ENCODE measurements around the gene PPFIA2.

Gene PPFIA2

DNA sequence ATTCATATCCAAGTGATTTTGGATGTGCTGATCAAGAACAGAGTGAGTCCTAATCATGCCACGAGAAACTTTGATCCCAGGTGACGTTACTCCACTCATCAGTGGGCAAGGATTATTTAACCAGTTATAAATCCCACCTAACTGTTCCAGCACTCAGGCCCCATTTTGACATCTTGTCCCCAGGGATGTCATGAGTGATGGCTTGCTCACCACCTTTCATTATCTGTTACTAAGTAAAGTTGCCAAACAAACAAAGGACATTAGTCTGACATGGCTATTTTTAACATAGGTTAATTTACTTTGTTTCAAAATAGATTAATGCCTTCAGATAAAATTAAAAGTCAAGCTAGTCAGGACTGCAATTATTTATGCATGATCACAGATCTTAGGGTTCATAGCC, 425.3 kb downstream of the PPFIA2 start:
- Histone ChIP-seq H2AFZ (ENCODE audit: low read length) (no peak overlapping the region), H3K79me2 (ENCODE audit: insufficient read depth, low read length) (no peaks in the 10 kb centered on the region), H3F3A (ENCODE audit: low read depth) (no peaks in the 10 kb centered on the region), H3K4me1 (ENCODE audit: insufficient read depth, low read length, poor library complexity, severe bottlenecking) (no peaks in the 10 kb centered on the region), H3K9me3 (ENCODE audit: insufficient read depth, low read depth, low read length) (no peaks in the 10 kb centered on the region), H3K4me3 (ENCODE audit: low read length, poor library complexity, severe bottlenecking) (no peak overlapping the region), H3K9me2 (replicated peaks; ENCODE audit: low read depth, low read length) (no peaks in the 10 kb centered on the region), H3K36me3 (ENCODE audit: insufficient read depth, low read length) (no peaks in the 10 kb centered on the region), H4K20me1 (ENCODE audit: insufficient read depth, low read length, poor library complexity, severe bottlenecking) (no peaks in the 10 kb centered on the region), H3K4me2 (ENCODE audit: low read depth, low read length, poor library complexity, severe bottlenecking) (no peak overlapping the region), H3K27me3 (ENCODE audit: insufficient read depth, low read length, poor library complexity, severe bottlenecking) (no peaks in the 10 kb centered on the region), H3K9ac (ENCODE audit: low read depth, low read length, poor library complexity, severe bottlenecking) (no peak overlapping the region)
- no peak for TF ChIP-seq EZH2phosphoT487 (IDR thresholded peaks at IDR 0.05; ENCODE audit: borderline replicate concordance)
- TF ChIP-seq, protein P1, sequence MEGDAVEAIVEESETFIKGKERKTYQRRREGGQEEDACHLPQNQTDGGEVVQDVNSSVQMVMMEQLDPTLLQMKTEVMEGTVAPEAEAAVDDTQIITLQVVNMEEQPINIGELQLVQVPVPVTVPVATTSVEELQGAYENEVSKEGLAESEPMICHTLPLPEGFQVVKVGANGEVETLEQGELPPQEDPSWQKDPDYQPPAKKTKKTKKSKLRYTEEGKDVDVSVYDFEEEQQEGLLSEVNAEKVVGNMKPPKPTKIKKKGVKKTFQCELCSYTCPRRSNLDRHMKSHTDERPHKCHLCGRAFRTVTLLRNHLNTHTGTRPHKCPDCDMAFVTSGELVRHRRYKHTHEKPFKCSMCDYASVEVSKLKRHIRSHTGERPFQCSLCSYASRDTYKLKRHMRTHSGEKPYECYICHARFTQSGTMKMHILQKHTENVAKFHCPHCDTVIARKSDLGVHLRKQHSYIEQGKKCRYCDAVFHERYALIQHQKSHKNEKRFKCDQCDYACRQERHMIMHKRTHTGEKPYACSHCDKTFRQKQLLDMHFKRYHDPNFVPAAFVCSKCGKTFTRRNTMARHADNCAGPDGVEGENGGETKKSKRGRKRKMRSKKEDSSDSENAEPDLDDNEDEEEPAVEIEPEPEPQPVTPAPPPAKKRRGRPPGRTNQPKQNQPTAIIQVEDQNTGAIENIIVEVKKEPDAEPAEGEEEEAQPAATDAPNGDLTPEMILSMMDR (conservative IDR thresholded peaks at IDR 0.05; ENCODE audit: low read length), result no peak

DNA sequence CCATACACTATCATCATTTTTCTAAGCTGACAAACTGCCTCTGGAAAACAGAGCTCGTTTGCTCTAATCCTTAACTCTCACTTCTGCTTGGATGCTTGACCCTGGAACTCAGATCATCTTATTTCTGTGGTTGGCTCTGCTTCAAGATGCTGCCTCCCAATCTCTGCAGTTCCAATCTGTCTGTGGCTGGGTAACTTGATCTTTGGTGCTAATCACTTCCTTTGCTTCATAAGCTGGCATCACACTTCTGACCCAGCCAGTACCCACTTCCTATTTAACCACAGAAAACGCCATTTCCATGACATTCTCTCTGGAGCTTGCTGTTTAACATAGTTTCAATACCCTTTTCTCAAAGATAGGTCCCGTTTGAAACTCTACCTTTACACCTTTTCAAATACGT, 427.1 kb downstream of the PPFIA2 start:
- H2AFZ ChIP-seq (ENCODE audit: low read length), result no peak overlapping the region
- no peaks in the 10 kb centered on the region for H3K27me3 ChIP-seq (ENCODE audit: insufficient read depth, low read length, poor library complexity, severe bottlenecking)
- no peak overlapping the region for H3K4me2 ChIP-seq (ENCODE audit: low read depth, low read length, poor library complexity, severe bottlenecking)
- no peaks in the 10 kb centered on the region for H3K9me2 ChIP-seq (replicated peaks; ENCODE audit: low read depth, low read length)
- no peaks in the 10 kb centered on the region for H4K20me1 ChIP-seq (ENCODE audit: insufficient read depth, low read length, poor library complexity, severe bottlenecking)
- H3K36me3 ChIP-seq (ENCODE audit: insufficient read depth, low read length), result no peaks in the 10 kb centered on the region
- no peak overlapping the region for H3K9ac ChIP-seq (ENCODE audit: low read depth, low read length, poor library complexity, severe bottlenecking)
- no peaks in the 10 kb centered on the region for H3K9me3 ChIP-seq (ENCODE audit: insufficient read depth, low read depth, low read length)
- no peak for TF ChIP-seq EZH2phosphoT487 (IDR thresholded peaks at IDR 0.05; ENCODE audit: borderline replicate concordance)
- TF ChIP-seq, protein P1 (conservative IDR thresholded peaks at IDR 0.05; ENCODE audit: low read length), result no peak
- no peaks in the 10 kb centered on the region for H3F3A ChIP-seq (ENCODE audit: low read depth)
- H3K4me1 ChIP-seq (ENCODE audit: insufficient read depth, low read length, poor library complexity, severe bottlenecking), result no peaks in the 10 kb centered on the region
- H3K4me3 ChIP-seq (ENCODE audit: low read length, poor library complexity, severe bottlenecking), result no peak overlapping the region
- H3K79me2 ChIP-seq (ENCODE audit: insufficient read depth, low read length), result no peaks in the 10 kb centered on the region

DNA sequence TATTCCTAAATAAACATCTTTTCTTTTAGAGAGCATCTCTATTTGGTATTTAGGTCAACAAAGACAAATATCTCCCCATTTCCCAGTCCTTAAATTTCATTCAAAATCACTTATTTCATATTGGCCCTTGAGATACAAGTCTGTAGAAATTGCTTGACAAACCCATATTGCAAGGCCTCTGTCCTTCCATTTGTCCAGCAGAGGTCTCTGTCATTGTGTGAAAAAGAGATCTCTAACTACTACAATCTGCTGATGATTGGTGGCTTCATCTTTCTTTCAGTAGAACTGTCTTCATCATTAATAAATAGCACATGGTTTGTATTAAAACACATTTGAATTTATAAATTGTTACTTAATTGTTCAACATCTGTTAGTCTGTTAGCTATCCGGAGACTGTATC, 428.7 kb downstream of the PPFIA2 start:
- Histone ChIP-seq H3K4me2 (ENCODE audit: low read depth, low read length, poor library complexity, severe bottlenecking) (no peak overlapping the region), H3K79me2 (ENCODE audit: insufficient read depth, low read length) (no peaks in the 10 kb centered on the region), H4K20me1 (ENCODE audit: insufficient read depth, low read length, poor library complexity, severe bottlenecking) (no peaks in the 10 kb centered on the region), H3K9me3 (ENCODE audit: insufficient read depth, low read depth, low read length) (no peaks in the 10 kb centered on the region), H2AFZ (ENCODE audit: low read length) (no peak overlapping the region), H3F3A (ENCODE audit: low read depth) (no peaks in the 10 kb centered on the region), H3K9ac (ENCODE audit: low read depth, low read length, poor library complexity, severe bottlenecking) (no peak overlapping the region), H3K27me3 (ENCODE audit: insufficient read depth, low read length, poor library complexity, severe bottlenecking) (no peaks in the 10 kb centered on the region), H3K4me3 (ENCODE audit: low read length, poor library complexity, severe bottlenecking) (no peak overlapping the region), H3K4me1 (ENCODE audit: insufficient read depth, low read length, poor library complexity, severe bottlenecking) (no peaks in the 10 kb centered on the region), H3K36me3 (ENCODE audit: insufficient read depth, low read length) (no peaks in the 10 kb centered on the region), H3K9me2 (replicated peaks; ENCODE audit: low read depth, low read length) (no peaks in the 10 kb centered on the region)
- no peak for TF ChIP-seq EZH2phosphoT487 (IDR thresholded peaks at IDR 0.05; ENCODE audit: borderline replicate concordance)
- TF ChIP-seq, protein P1 (conservative IDR thresholded peaks at IDR 0.05; ENCODE audit: low read length), result peak; percentile 20; the same call in 1 of the 2 replicates

All from Loucy (cell line).